B cell (primary cell): ENCODE measurements around the gene IL17REL. TPM values are rescaled to one million over a fixed set of nuclear protein-coding genes. Genes with fewer than 3 reads are reported as not detected.

ENCODE experiments used
- ATAC-seq: fragments of 200-7000 bp; cut with Tn5 transposase; one replicate; pipeline ENCODE4 v1.10.0; 2021; ENCODE audit warnings: low read depth, mild to moderate bottlenecking, moderate number of reproducible peaks, moderate library complexity
- CTCF ChIA-PET: fragments of 350-600 bp; sonication (Branson Sonifier 250); formaldehyde crosslinking; loops from one replicate; lab custom pipeline; 2021; ENCODE audit warnings: antibody characterized with exemption, inconsistent platforms; lab: Charles Lee
- POLR2A ChIA-PET: fragments of 350-600 bp; sonication (Branson Sonifier 250); formaldehyde crosslinking; loops from one replicate; lab custom pipeline; 2021; ENCODE audit warnings: antibody characterized with exemption; lab: Charles Lee
- DNase-seq: peaks from one replicate; pipeline ENCODE4 v3.0.0; 2013
- H2AFZ ChIP-seq: 2 replicates; pipeline ENCODE4 v1.6.1; 2012; ENCODE audit warnings: mild to moderate bottlenecking, low read depth, low read length; ENCODE audit not compliant: insufficient read depth, poor library complexity, severe bottlenecking
- H3K27ac ChIP-seq, 2 donors: 1 replicate in 1 of 2; 2 replicates in 1 of 2; pipeline ENCODE4 v1.5.1; 2012 to 2013; ENCODE audit warnings: low read length in 2 of 2, mild to moderate bottlenecking in 2 of 2, moderate library complexity in 1 of 2
- H3K27me3 ChIP-seq, 4 experiments: fragments of 200-600 bp in 1 of 4; sonication (generic) in 1 of 4; replicated peaks in 1 of 4; 1 replicate in 2 of 4; 2 replicates in 2 of 4; pipeline versions ENCODE4 v1.6.1 to v1.7.0; 2013 to 2016; ENCODE audit warnings: low read length in 3 of 4, mild to moderate bottlenecking in 2 of 4, mixed read lengths in 1 of 4, moderate library complexity in 1 of 4; ENCODE audit not compliant: insufficient read depth in 4 of 4, control insufficient read depth in 3 of 4; ENCODE audit errors: control extremely low read depth in 1 of 4
- H3K36me3 ChIP-seq, 2 experiments: replicated peaks in 1 of 2; 1 replicate in 1 of 2; 2 replicates in 1 of 2; pipeline versions ENCODE4 v1.6.1 to v1.7.1; 2013; ENCODE audit warnings: low read length in 1 of 2; ENCODE audit not compliant: insufficient read depth in 2 of 2, control insufficient read depth in 1 of 2; ENCODE audit errors: control extremely low read depth in 1 of 2, extremely low read depth in 1 of 2
- H3K4me1 ChIP-seq, 2 donors: fragments of 200-600 bp in 1 of 2; sonication (generic) in 1 of 2; 1 replicate in 1 of 2; 2 replicates in 1 of 2; pipeline versions ENCODE4 v1.5.1 to v1.6.1; 2013 to 2017; ENCODE audit warnings: low read length in 2 of 2; ENCODE audit not compliant: control insufficient read depth in 2 of 2, insufficient read depth in 2 of 2
- H3K4me2 ChIP-seq: replicated peaks from 2 replicates; pipeline ENCODE3; 2012; ENCODE audit warnings: mild to moderate bottlenecking, low read depth, low read length; ENCODE audit not compliant: poor library complexity, severe bottlenecking
- H3K4me3 ChIP-seq, 5 experiments: fragments of 200-600 bp in 1 of 5; sonication (generic) in 1 of 5; 1 replicate in 3 of 5; 2 replicates in 2 of 5; pipeline versions ENCODE4 v1.5.1 to v1.7.0; 2011 to 2016; ENCODE audit warnings: low read length in 4 of 5, mild to moderate bottlenecking in 4 of 5, low read depth in 2 of 5, control low read depth in 1 of 5, moderate library complexity in 1 of 5; ENCODE audit not compliant: insufficient read depth in 1 of 5; ENCODE audit errors: control extremely low read depth in 1 of 5, extremely low read depth in 1 of 5
- H3K79me2 ChIP-seq: fragments of 200-600 bp; sonication (generic); one replicate; pipeline ENCODE4 v1.6.0; 2016; ENCODE audit warnings: low read length; ENCODE audit not compliant: control insufficient read depth, insufficient read depth
- H3K9ac ChIP-seq: fragments of 200-600 bp; sonication (generic); 2 replicates; pipeline ENCODE4 v1.6.1; 2017; ENCODE audit warnings: mild to moderate bottlenecking, low read length, moderate library complexity
- H3K9me3 ChIP-seq, 3 donors: one replicate each; pipeline versions ENCODE4 v1.6.1 to v1.7.1; 2013; ENCODE audit warnings: low read length in 2 of 3; ENCODE audit not compliant: control insufficient read depth in 2 of 3, insufficient read depth in 1 of 3; ENCODE audit errors: control extremely low read depth in 1 of 3
- H4K20me1 ChIP-seq: 2 replicates; pipeline ENCODE4 v1.6.0; 2012; ENCODE audit warnings: mild to moderate bottlenecking, low read length; ENCODE audit not compliant: insufficient read depth, control insufficient read depth, poor library complexity, severe bottlenecking
- H3K27ac Mint-ChIP-seq: one replicate; pipeline ENCODE4 v1.8.0; 2021; ENCODE audit warnings: mixed read lengths
- H3K27me3 Mint-ChIP-seq: one replicate; pipeline ENCODE4 v1.8.0; 2021; ENCODE audit warnings: mixed read lengths
- H3K4me1 Mint-ChIP-seq: one replicate; pipeline ENCODE4 v1.8.0; 2021; ENCODE audit warnings: mixed read lengths
- H3K4me3 Mint-ChIP-seq: one replicate; pipeline ENCODE4 v1.8.0; 2021; ENCODE audit warnings: mixed read lengths
- H3K9me3 Mint-ChIP-seq: one replicate; pipeline ENCODE4 v1.8.0; 2022; ENCODE audit warnings: mixed read lengths; ENCODE audit not compliant: insufficient read depth
- CTCF ChIP-seq: fragments of 200-600 bp; IDR thresholded peaks from one replicate; pipeline ENCODE4 v1.8.0; 2022; ENCODE audit warnings: antibody characterized with exemption, mild to moderate bottlenecking
- EZH2 ChIP-seq: IDR thresholded peaks from 2 replicates; pipeline ENCODE4 v1.6.1; 2012; ENCODE audit warnings: borderline replicate concordance, low read depth, mild to moderate bottlenecking, moderate library complexity, low read length; ENCODE audit not compliant: insufficient read depth, poor library complexity, severe bottlenecking
- WGBS: methylation state at CpG from one replicate; pipeline ENCODE4 v1.1.5; 2013; ENCODE audit warnings: missing lambda C conversion rate; ENCODE audit not compliant: insufficient coverage; 5-methylcytosine and 5-hydroxymethylcytosine counted together
- intact Hi-C: fragments of 100-400 bp; cut with micrococcal nuclease; formaldehyde crosslinking; loops from one replicate; pipeline ENCODE4 v1.10.0; 2022
- polyA plus RNA-seq: library from polyadenylated mRNA; depleted of rRNA; stranded (reverse); fragments of >200 nt; gene quantifications from 2 replicates; pipeline ENCODE4 v1.2.3, GENCODE V29; 2012
- total RNA-seq, 2 donors: library from RNA; stranded (reverse); fragments of 120-200 nt in 1 of 2; gene quantifications; 1 replicate in 1 of 2; 2 replicates in 1 of 2; pipeline versions ENCODE4 v1.2.3 to v1.2.4, GENCODE V29; 2013 to 2022

IL17REL gene
- total and polyA plus RNA-seq, 2 donors (not counting 1 experiment from before 2014, with no cell fraction given): 0.09 to 0.10 TPM

GRCh38 chr22:50058906-50059880 is 46.6 kb upstream of the IL17REL start:
- Histone ChIP-seq H3K27me3 (peaks cover 0 to 24% (median 16%) of the 10 kb centered on the region in 4 experiments), H3K4me1 (peaks cover 9 to 12% of the 10 kb centered on the region in 2 donors), H3K79me2 (no peaks in the 10 kb centered on the region), H3K9me3 (peaks cover 0 to 2% (median 0%) of the 10 kb centered on the region in 3 donors), H3K4me2 (peak overlapping the region; percentile 53), H3K9ac (no peak overlapping the region), H3K4me3 (no peak overlapping the region), H3K27ac (no peak overlapping the region), H4K20me1 (no peaks in the 10 kb centered on the region), H3K36me3 (no peaks in the 10 kb centered on the region), H2AFZ (no peak overlapping the region)
- no peak overlapping the region for H3K27ac Mint-ChIP-seq
- ATAC-seq: no peak
- no peak for DNase-seq
- intact Hi-C loops: no loop called here
- CTCF ChIA-PET: no interaction called here
- no peaks in the 10 kb centered on the region for H3K9me3 Mint-ChIP-seq
- H3K27me3 Mint-ChIP-seq: peaks cover 38% of the 10 kb centered on the region
- no peak for TF ChIP-seq CTCF
- no peak for TF ChIP-seq EZH2
- H3K4me1 Mint-ChIP-seq: peaks cover 16% of the 10 kb centered on the region
- 60% methylated on average over 24 of the region's 31 CpGs for WGBS
- H3K4me3 Mint-ChIP-seq: peak overlapping the region; percentile 26
- POLR2A ChIA-PET: no interaction called here
